ENCODE data around the gene CTRB2.
"Not testable (repeated sequence)": the region's sequence is repeated elsewhere in the genome, so short reads cannot be mapped to it uniquely, and the experiment has no call there.

Gene CTRB2

GRCh38 chr16:75248536-75249380 lies 41.8 kb upstream of the CTRB2 start:
- Histone ChIP-seq H3K4me1 (ENCODE audit: control insufficient read depth, insufficient read depth, low read length, poor library complexity, severe bottlenecking) (peaks cover 77% of the 10 kb centered on the region), H3K36me3 (ENCODE audit: control insufficient read depth, insufficient read depth, low read length) (peaks cover 58% of the 10 kb centered on the region), H3K27ac (ENCODE audit: low read depth, low read length, severe bottlenecking) (peak overlapping the region; percentile 99), H3K4me3 (ENCODE audit: extremely low read depth, insufficient read depth, low read length, poor library complexity, severe bottlenecking) (peak overlapping the region; percentile 87), H3K9me3 (ENCODE audit: control insufficient read depth, low read length) (no peaks in the 10 kb centered on the region)
- 88 to 89% methylated on average over 12 to 14 of the region's 17 CpGs for WGBS, 2 experiments (ENCODE audit: insufficient coverage in 2 of 2)

GRCh38 chr16:75248142-75248535 lies 41.2 kb upstream of the CTRB2 start:
- Histone ChIP-seq H3K27ac (ENCODE audit: low read depth, low read length, severe bottlenecking) (peak overlapping the region; percentile 99), H3K36me3 (ENCODE audit: control insufficient read depth, insufficient read depth, low read length) (peaks cover 64% of the 10 kb centered on the region), H3K4me1 (ENCODE audit: control insufficient read depth, insufficient read depth, low read length, poor library complexity, severe bottlenecking) (peaks cover 77% of the 10 kb centered on the region), H3K9me3 (ENCODE audit: control insufficient read depth, low read length) (no peaks in the 10 kb centered on the region), H3K4me3 (ENCODE audit: extremely low read depth, insufficient read depth, low read length, poor library complexity, severe bottlenecking) (peak overlapping the region; percentile 87)
- 83 to 89% methylated on average over 9 to 13 of the region's 13 CpGs for WGBS, 2 experiments (ENCODE audit: insufficient coverage in 2 of 2)

DNA sequence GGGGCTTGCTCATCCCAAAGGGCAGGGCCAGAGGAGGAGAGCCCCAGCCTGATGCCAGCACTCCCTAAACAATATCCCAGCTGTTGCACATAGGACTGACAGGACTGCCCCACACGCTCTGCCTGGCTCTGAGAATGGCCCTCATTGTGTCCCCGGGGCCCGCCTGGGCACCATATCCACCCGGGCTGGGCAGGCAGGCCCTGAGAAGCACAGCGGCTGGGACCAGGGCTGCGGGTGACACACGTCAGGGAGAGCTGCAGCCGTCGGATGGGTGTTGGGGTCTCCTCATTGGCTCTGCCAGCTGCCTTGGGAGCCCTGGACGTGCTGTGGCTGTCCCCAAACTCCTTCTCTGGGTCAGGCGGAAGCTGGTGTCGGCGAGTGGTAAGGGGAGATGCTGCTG lies 40.3 kb upstream of the CTRB2 start:
- Histone ChIP-seq H3K27ac (ENCODE audit: low read depth, low read length, severe bottlenecking) (peak overlapping the region; percentile 99), H3K4me1 (ENCODE audit: control insufficient read depth, insufficient read depth, low read length, poor library complexity, severe bottlenecking) (peaks cover 75% of the 10 kb centered on the region)

DNA sequence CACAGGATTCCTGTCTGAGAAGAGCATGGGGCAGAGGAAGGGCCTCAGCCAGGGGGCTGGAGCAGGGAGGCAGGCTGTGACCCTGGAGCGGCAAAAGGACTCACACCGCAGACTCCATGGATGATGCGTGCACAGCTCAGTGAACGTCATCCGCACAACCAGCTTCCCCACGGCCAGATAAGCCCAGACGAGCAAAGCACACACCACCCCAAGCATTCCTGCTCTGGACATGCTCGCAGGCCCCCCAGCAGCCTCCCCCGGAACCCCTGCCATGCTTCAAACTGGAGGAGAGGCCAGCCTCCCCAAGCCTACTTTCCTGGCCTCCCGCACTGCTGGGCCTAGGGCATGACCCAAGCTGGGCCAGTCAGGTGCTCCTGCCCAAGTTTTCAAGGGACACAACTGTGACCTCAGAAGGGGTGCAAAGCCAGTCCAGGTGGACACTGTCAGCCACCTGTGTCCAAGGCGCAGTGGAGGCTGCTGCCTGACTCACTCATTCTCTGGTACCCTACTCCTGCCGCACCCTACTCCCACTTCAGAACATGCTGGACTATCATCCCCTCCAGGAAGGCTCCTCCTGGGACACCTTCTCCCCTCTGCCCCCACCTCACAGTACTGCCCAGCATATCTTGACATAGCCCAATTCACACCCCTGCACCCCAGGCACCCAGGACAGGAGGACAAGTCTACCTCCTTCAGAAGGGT lies 39.7 kb upstream of the CTRB2 start:
- no peak overlapping the region for H3K4me3 ChIP-seq (ENCODE audit: extremely low read depth, insufficient read depth, low read length, poor library complexity, severe bottlenecking)
- H3K36me3 ChIP-seq (ENCODE audit: control insufficient read depth, insufficient read depth, low read length): peaks cover 75% of the 10 kb centered on the region
- H3K9me3 ChIP-seq (ENCODE audit: control insufficient read depth, low read length): no peaks in the 10 kb centered on the region
- peak overlapping the region; percentile 99 for H3K27ac ChIP-seq (ENCODE audit: low read depth, low read length, severe bottlenecking)
- H3K4me1 ChIP-seq (ENCODE audit: control insufficient read depth, insufficient read depth, low read length, poor library complexity, severe bottlenecking): peaks cover 75% of the 10 kb centered on the region
- WGBS, 2 experiments (ENCODE audit: insufficient coverage in 2 of 2): 85 to 89% methylated on average over 11 to 12 of the region's 12 CpGs

More for the DNA sequence above, 40.3 kb upstream of the CTRB2 start:
- Histone ChIP-seq H3K36me3 (ENCODE audit: control insufficient read depth, insufficient read depth, low read length) (peaks cover 70% of the 10 kb centered on the region), H3K4me3 (ENCODE audit: extremely low read depth, insufficient read depth, low read length, poor library complexity, severe bottlenecking) (peak overlapping the region; percentile 8), H3K9me3 (ENCODE audit: control insufficient read depth, low read length) (no peaks in the 10 kb centered on the region)
- WGBS, 2 experiments (ENCODE audit: insufficient coverage in 2 of 2): 92% methylated on average over 10 to 13 of the region's 13 CpGs

DNA sequence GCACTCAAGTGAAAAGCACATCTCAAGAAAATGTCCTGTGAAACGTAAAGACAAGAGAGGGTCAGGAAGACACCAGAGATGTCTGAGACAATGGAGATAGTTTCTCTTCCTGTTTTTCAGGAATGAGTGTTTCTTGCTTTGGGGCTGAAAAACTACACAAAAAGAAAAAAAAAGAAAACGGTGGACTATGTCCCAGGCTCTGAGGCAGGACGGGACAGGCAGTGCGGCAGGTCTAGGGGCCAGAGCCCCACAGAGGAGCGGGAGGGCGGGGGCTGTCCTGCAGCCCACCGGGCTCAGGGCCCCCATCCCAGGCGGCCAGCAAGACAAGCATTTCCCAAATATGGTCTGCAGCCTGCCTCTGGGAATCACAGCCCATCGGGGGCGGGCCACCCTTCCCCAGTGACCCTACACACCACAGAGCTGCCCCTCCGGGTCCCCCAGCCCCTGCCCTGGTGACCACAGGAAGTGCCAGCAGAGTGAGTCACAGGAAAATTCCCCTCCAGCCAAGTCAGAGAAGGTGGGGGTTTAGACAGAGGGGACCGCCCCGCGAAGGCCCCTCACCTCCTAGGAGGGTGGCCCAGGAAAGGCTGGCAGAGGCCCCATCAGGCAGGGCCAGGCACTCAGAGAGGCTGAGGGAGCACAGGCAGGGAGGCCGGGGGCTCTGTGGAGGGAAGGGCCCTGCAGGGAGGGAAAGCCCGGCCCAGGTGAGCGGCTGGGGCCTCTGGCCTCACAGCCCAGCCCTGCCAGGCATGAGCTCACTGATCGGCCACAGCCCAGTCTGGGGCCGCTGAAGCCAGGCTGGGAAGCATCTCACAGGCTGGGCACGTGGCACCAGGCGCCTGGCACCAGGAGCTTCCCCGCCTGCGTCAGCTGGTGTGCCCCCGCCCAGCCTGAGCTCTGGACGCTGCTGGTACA lies 38.1 kb upstream of the CTRB2 start:
- H3K9me3 ChIP-seq (ENCODE audit: control insufficient read depth, low read length): no peaks in the 10 kb centered on the region
- H3K27ac ChIP-seq (ENCODE audit: low read depth, low read length, severe bottlenecking): peak overlapping the region; percentile 99
- peak overlapping the region; percentile 6 for H3K4me3 ChIP-seq (ENCODE audit: extremely low read depth, insufficient read depth, low read length, poor library complexity, severe bottlenecking)
- peaks cover 90% of the 10 kb centered on the region for H3K4me1 ChIP-seq (ENCODE audit: control insufficient read depth, insufficient read depth, low read length, poor library complexity, severe bottlenecking)
- peaks cover 87% of the 10 kb centered on the region for H3K36me3 ChIP-seq (ENCODE audit: control insufficient read depth, insufficient read depth, low read length)
- 25 to 32% methylated on average over 21 to 22 of the region's 25 CpGs for WGBS, 2 experiments (ENCODE audit: insufficient coverage in 2 of 2)

DNA sequence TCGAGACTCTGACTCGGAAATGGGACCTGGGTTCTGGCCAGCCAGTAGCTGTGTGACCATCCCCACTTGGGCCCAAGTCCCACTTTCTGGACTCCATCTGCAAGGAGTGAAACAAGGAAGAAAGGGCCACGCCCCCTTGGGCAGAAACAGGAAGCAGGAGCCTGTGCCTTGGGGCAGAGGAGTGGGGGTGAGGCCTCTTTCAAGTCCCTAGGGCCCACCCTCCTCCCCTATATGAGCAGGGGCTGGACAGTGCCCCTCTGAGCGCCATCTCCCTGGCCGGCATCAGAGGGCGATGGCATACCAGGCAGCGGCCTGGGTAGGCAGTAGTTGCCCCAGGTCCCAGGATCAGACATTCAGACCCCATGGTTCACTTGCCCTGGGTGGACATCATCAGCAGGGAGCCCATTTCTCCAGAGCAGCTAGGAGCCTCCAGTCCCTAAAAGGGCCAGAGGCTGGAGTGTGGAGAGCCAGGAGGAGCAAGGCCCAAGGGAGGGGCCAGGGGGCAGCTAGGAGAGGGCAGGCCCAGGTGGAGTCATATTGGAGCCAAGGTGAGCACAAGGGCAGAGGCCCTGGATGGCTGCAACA lies 37.4 kb upstream of the CTRB2 start:
- Histone ChIP-seq H3K9me3 (ENCODE audit: control insufficient read depth, low read length) (no peaks in the 10 kb centered on the region), H3K4me1 (ENCODE audit: control insufficient read depth, insufficient read depth, low read length, poor library complexity, severe bottlenecking) (peaks cover 93% of the 10 kb centered on the region), H3K36me3 (ENCODE audit: control insufficient read depth, insufficient read depth, low read length) (peaks cover 85% of the 10 kb centered on the region), H3K4me3 (ENCODE audit: extremely low read depth, insufficient read depth, low read length, poor library complexity, severe bottlenecking) (peak overlapping the region; percentile 6), H3K27ac (ENCODE audit: low read depth, low read length, severe bottlenecking) (peak overlapping the region; percentile 99)
- 94 to 97% methylated on average over 5 to 6 of the region's 7 CpGs for WGBS, 2 experiments (ENCODE audit: insufficient coverage in 2 of 2)

DNA sequence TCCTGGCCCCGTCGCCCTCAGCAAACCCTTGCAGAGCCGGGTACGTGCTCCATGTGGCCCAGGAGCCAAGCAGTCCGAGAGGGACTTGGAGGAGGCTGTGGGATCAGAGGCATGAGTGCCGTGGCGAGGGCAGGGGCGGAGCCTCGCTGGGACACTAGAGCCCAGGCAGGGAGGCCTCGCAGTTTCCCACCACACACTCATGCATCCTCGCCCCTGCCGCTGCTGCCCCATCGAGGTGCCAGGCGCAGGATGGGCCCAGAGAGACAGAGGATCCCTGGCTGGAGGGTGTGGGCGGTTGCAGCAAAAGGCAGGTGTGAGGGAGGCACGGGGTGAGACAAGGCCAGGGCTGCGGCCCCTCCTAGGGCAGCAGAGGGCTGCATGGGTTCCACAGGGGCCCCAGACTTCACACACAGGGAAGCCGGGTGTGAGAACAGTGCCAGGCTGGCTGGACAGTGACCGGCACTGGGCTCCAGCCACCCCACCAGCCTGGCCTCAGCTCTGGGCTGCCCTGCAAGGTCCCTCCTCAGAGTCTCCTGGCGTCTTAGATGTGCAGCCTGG lies 36.8 kb upstream of the CTRB2 start:
- WGBS, 2 experiments (ENCODE audit: insufficient coverage in 2 of 2): 89 to 94% methylated on average over 15 to 18 of the region's 20 CpGs
- Histone ChIP-seq H3K27ac (ENCODE audit: low read depth, low read length, severe bottlenecking) (peak overlapping the region; percentile 99), H3K4me3 (ENCODE audit: extremely low read depth, insufficient read depth, low read length, poor library complexity, severe bottlenecking) (peak overlapping the region; percentile 6), H3K36me3 (ENCODE audit: control insufficient read depth, insufficient read depth, low read length) (peaks cover 80% of the 10 kb centered on the region), H3K4me1 (ENCODE audit: control insufficient read depth, insufficient read depth, low read length, poor library complexity, severe bottlenecking) (peaks cover 94% of the 10 kb centered on the region), H3K9me3 (ENCODE audit: control insufficient read depth, low read length) (no peaks in the 10 kb centered on the region)

DNA sequence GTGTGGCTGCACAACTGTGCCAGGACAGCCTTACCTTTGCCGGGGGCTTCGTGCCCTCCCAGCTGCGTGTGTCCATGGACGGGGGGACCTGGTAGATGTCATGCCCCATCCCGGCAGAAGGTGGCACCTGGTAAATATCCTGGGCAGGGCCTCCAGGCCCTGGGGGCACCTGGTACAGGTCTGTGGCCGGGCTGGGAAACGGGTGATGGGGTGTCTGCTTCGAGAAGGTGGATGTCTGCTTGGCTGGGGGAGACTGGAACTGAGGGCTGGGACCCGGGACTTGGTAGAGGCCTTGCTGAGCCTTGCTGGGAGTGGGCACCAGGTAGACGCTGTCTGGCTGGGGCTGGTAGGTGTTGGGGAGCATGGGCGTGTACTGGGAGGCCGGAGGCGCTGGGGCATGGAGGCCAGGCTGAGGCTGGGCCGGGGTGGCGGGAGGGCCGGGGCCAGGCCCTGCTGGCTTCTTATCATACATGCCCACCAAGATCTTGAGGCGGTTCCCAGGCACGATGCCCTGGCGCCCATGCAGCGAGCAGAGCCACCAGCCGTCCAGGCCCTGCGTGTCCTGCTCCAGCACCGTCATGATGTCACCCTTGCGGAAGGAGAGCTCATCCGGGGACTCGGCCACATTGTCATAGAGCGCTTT lies 35.6 kb upstream of the CTRB2 start:
- Histone ChIP-seq H3K4me1 (ENCODE audit: control insufficient read depth, insufficient read depth, low read length, poor library complexity, severe bottlenecking) (peaks cover 94% of the 10 kb centered on the region), H3K36me3 (ENCODE audit: control insufficient read depth, insufficient read depth, low read length) (peaks cover 79% of the 10 kb centered on the region)
- H3K27ac ChIP-seq (ENCODE audit: low read depth, low read length, severe bottlenecking); H3K4me3 ChIP-seq (ENCODE audit: extremely low read depth, insufficient read depth, low read length, poor library complexity, severe bottlenecking); H3K9me3 ChIP-seq (ENCODE audit: control insufficient read depth, low read length): not testable (repeated sequence)
- 94 to 95% methylated on average over 23 of the region's 27 CpGs for WGBS, 2 experiments (ENCODE audit: insufficient coverage in 2 of 2)

GRCh38 chr16:75241955-75242354 lies 35.0 kb upstream of the CTRB2 start:
- peaks cover 79% of the 10 kb centered on the region for H3K36me3 ChIP-seq (ENCODE audit: control insufficient read depth, insufficient read depth, low read length)
- no peaks in the 10 kb centered on the region for H3K9me3 ChIP-seq (ENCODE audit: control insufficient read depth, low read length)
- no peak overlapping the region for H3K4me3 ChIP-seq (ENCODE audit: extremely low read depth, insufficient read depth, low read length, poor library complexity, severe bottlenecking)
- H3K27ac ChIP-seq (ENCODE audit: low read depth, low read length, severe bottlenecking): no peak overlapping the region
- WGBS, 2 experiments (ENCODE audit: insufficient coverage in 2 of 2): 96 to 97% methylated on average over 9 to 13 of the region's 13 CpGs
- H3K4me1 ChIP-seq (ENCODE audit: control insufficient read depth, insufficient read depth, low read length, poor library complexity, severe bottlenecking): peaks cover 90% of the 10 kb centered on the region

Data from mesodermal cell (in vitro differentiated cells).